WTC11 (cell line): Measurements from ENCODE around the gene FAM107B.

Experiments used
- CTCF ChIP-seq: fragments of 200-600 bp; IDR thresholded peaks from 2 replicates; pipeline ENCODE4 v1.8.0; 2022; ENCODE audit warnings: antibody characterized with exemption
- MAX ChIP-seq: sonication (generic); formaldehyde crosslinking; IDR thresholded peaks from 2 replicates; pipeline ENCODE4 v1.8.0; 2022; ENCODE audit warnings: mild to moderate bottlenecking, missing genetic modification reagents
- NR1H2 ChIP-seq: sonication (generic); formaldehyde crosslinking; IDR thresholded peaks from 2 replicates; pipeline ENCODE4 v1.9.0; 2021; ENCODE audit warnings: mild to moderate bottlenecking, moderate library complexity, missing genetic modification reagents
- PREB ChIP-seq: sonication (generic); formaldehyde crosslinking; IDR thresholded peaks from 2 replicates; pipeline ENCODE4 v1.8.1; 2022; ENCODE audit warnings: mild to moderate bottlenecking, missing genetic modification reagents, moderate library complexity, borderline replicate concordance

GRCh38 chr10:14601872-14602725 is 172.6 kb downstream of the FAM107B start:
- TF ChIP-seq PREB (CRISPR knock-in tag) (no peak), MAX (CRISPR knock-in tag) (no peak), CTCF (no peak), NR1H2 (CRISPR knock-in tag) (no peak)
